Keratinocyte (primary cell): ENCODE measurements around the gene SARNP. TPM values are rescaled to one million over a fixed set of nuclear protein-coding genes. Genes with fewer than 3 reads are reported as not detected.

Experiments used
- DNase-seq: peaks from one replicate; pipeline ENCODE4 v3.0.0-alpha.2; 2011; ENCODE audit warnings: low read depth, missing footprints, low spot score
- FAIRE-seq: peaks from 2 replicates; lab custom pipeline; 2011; peaks lifted over from hg19 to GRCh38; lab: Jason Lieb, UNC
- H2AFZ ChIP-seq: 2 replicates; pipeline ENCODE4 v1.6.0; 2012; ENCODE audit warnings: low read length, control low read depth, inconsistent platforms; ENCODE audit not compliant: control insufficient read depth
- H3K27ac ChIP-seq: 2 replicates; pipeline ENCODE4 v1.5.1; 2011; ENCODE audit warnings: low read length; ENCODE audit not compliant: control insufficient read depth, insufficient read depth
- H3K27me3 ChIP-seq: 3 replicates; pipeline ENCODE4 v1.6.0; 2011; ENCODE audit warnings: low read length; ENCODE audit not compliant: control insufficient read depth, insufficient read depth; ENCODE audit errors: extremely low read depth
- H3K36me3 ChIP-seq, 2 experiments: 2 replicates in 1 of 2; 3 replicates in 1 of 2; pipeline ENCODE4 v1.5.1; 2011; ENCODE audit warnings: low read length in 2 of 2, mild to moderate bottlenecking in 1 of 2; ENCODE audit not compliant: control insufficient read depth in 2 of 2, insufficient read depth in 2 of 2; ENCODE audit errors: extremely low read depth in 1 of 2
- H3K4me1 ChIP-seq: 3 replicates; pipeline ENCODE4 v1.5.1; 2011; ENCODE audit warnings: low read length; ENCODE audit not compliant: control insufficient read depth, insufficient read depth; ENCODE audit errors: extremely low read depth
- H3K4me2 ChIP-seq: 3 replicates; pipeline ENCODE4 v1.6.0; 2011; ENCODE audit warnings: low read depth, low read length; ENCODE audit not compliant: control insufficient read depth, insufficient read depth; ENCODE audit errors: extremely low read depth
- H3K4me3 ChIP-seq, 3 experiments: fragments of 200-600 bp in 1 of 3; sonication (generic) in 1 of 3; 2 replicates in 2 of 3; 3 replicates in 1 of 3; pipeline ENCODE4 v1.5.1; 2011 to 2016; ENCODE audit warnings: low read length in 3 of 3, mild to moderate bottlenecking in 3 of 3, control low read depth in 2 of 3, inconsistent platforms in 1 of 3, low read depth in 1 of 3, mixed read lengths in 1 of 3, mixed run types in 1 of 3, moderate library complexity in 1 of 3; ENCODE audit not compliant: control insufficient read depth in 2 of 3, insufficient read depth in 2 of 3; ENCODE audit errors: extremely low read depth in 1 of 3
- H3K79me2 ChIP-seq: 2 replicates; pipeline ENCODE4 v1.6.0; 2012; ENCODE audit warnings: low read length; ENCODE audit not compliant: control insufficient read depth, insufficient read depth
- H3K9ac ChIP-seq: 3 replicates; pipeline ENCODE4 v1.6.0; 2011; ENCODE audit warnings: low read length; ENCODE audit not compliant: control insufficient read depth, insufficient read depth; ENCODE audit errors: extremely low read depth
- H3K9me1 ChIP-seq: 3 replicates; pipeline ENCODE4 v1.6.0; 2011; ENCODE audit warnings: low read length; ENCODE audit not compliant: control insufficient read depth, insufficient read depth; ENCODE audit errors: extremely low read depth
- H3K9me3 ChIP-seq: 2 replicates; pipeline ENCODE4 v1.5.1; 2012; ENCODE audit warnings: low read depth, low read length; ENCODE audit not compliant: control insufficient read depth
- H4K20me1 ChIP-seq: 3 replicates; pipeline ENCODE4 v1.6.0; 2011; ENCODE audit warnings: low read length; ENCODE audit not compliant: control insufficient read depth, insufficient read depth; ENCODE audit errors: extremely low read depth
- CTCF ChIP-seq, 3 experiments: IDR thresholded peaks in 1 of 3; conservative IDR thresholded peaks in 1 of 3; optimal IDR thresholded peaks in 1 of 3; 2 replicates in 2 of 3; 3 replicates in 1 of 3; pipeline versions ENCODE3 to v1.5.1; 2011; ENCODE audit warnings: low read length in 3 of 3, mild to moderate bottlenecking in 3 of 3, moderate library complexity in 2 of 3, control low read depth in 1 of 3, inconsistent platforms in 1 of 3; ENCODE audit not compliant: insufficient read depth in 2 of 3; ENCODE audit errors: extremely low read depth in 1 of 3
- EZH2 ChIP-seq: IDR thresholded peaks from one replicate; pipeline ENCODE4 v1.6.1; 2012; ENCODE audit warnings: inconsistent platforms, mild to moderate bottlenecking, low read length, moderate library complexity
- dilution Hi-C: fragments of 300-500 bp; cut with MboI; formaldehyde crosslinking; loops from one replicate; pipeline ENCODE4 v1.7.0; 2020; ENCODE audit warnings: low sequenced_read_pairs; ENCODE audit not compliant: extremely low pct_ligation_motif_present
- polyA plus RNA-seq, 5 experiments: library from polyadenylated mRNA; depleted of rRNA in 3 of 5; stranded (reverse) in 3 of 5; stranded (forward) in 1 of 5; unstranded in 1 of 5; fragments of >200 nt; gene quantifications; 1 replicate in 1 of 5; 2 replicates in 3 of 5; 3 replicates in 1 of 5; pipeline versions ENCODE4 v1.2.1 to v1.2.3, GENCODE V29; 2011 to 2012; ENCODE audit warnings: missing spikeins in 2 of 5, low read depth in 1 of 5, low replicate concordance in 1 of 5

The SARNP gene
- polyA plus RNA-seq, 1 donor (not counting 4 experiments of a cell fraction or from before 2014, with no cell fraction given): 168 TPM

- DNase-seq (no peak), FAIRE-seq (no peak)
- Histone ChIP-seq H4K20me1 (peaks cover 3% of the 10 kb centered on the region), H3K36me3 (peaks cover 11 to 12% of the 10 kb centered on the region in 2 experiments), H3K4me2 (no peak overlapping the region), H3K4me1 (no peaks in the 10 kb centered on the region), H2AFZ (no peak overlapping the region), H3K27ac (no peak overlapping the region), H3K79me2 (peaks cover 18% of the 10 kb centered on the region), H3K9me1 (no peaks in the 10 kb centered on the region), H3K27me3 (no peaks in the 10 kb centered on the region), H3K9me3 (no peaks in the 10 kb centered on the region), H3K4me3 (no peak overlapping the region), H3K9ac (no peak overlapping the region)
- no peak for TF ChIP-seq CTCF (optimal IDR thresholded peaks at IDR 0.05 in 1 of 3, IDR thresholded peaks at IDR 0.05 in 1 of 3, conservative IDR thresholded peaks at IDR 0.05 in 1 of 3; ENCODE audit: extremely low read depth in 1 of 3, insufficient read depth in 2 of 3, low read length in 3 of 3)
- no peak for TF ChIP-seq EZH2
- dilution Hi-C loops: no loop called here
These were observed 45.8 kb downstream of the SARNP start for GRCh38 chr12:55771736-55772135.

GRCh38 chr12:55767156-55767555, 50.4 kb downstream of the SARNP start:
- Histone ChIP-seq H3K9ac (no peak overlapping the region), H3K9me1 (no peaks in the 10 kb centered on the region), H2AFZ (no peak overlapping the region), H3K4me1 (no peaks in the 10 kb centered on the region), H3K4me2 (no peak overlapping the region), H3K79me2 (peaks cover 15% of the 10 kb centered on the region), H3K36me3 (peaks cover 16 to 18% of the 10 kb centered on the region in 2 experiments), H4K20me1 (no peaks in the 10 kb centered on the region), H3K9me3 (no peaks in the 10 kb centered on the region), H3K27me3 (no peaks in the 10 kb centered on the region), H3K27ac (no peak overlapping the region), H3K4me3 (no peak overlapping the region)
- DNase-seq: no peak
- no peak for FAIRE-seq
- dilution Hi-C loops: no loop called here
- TF ChIP-seq EZH2 (no peak), CTCF (optimal IDR thresholded peaks at IDR 0.05 in 1 of 3, IDR thresholded peaks at IDR 0.05 in 1 of 3, conservative IDR thresholded peaks at IDR 0.05 in 1 of 3; ENCODE audit: extremely low read depth in 1 of 3, insufficient read depth in 2 of 3, low read length in 3 of 3) (no peak)
